Smooth muscle cell of the brain vasculature (primary cell): ENCODE results near the gene RIPOR1.
A peak's percentile ranks its signal among the peaks of the same experiment; 100 is the strongest.
"Not testable (repeated sequence)": the region's sequence is repeated elsewhere in the genome, so short reads cannot be mapped to it uniquely, and the experiment has no call there.

ENCODE experiments used
- DNase-seq: peaks from one replicate; pipeline ENCODE4 v3.0.0-alpha.2; 2012; ENCODE audit warnings: low read depth, low spot score

Gene RIPOR1

GRCh38 chr16:67528222-67528869, at the start of gene RIPOR1:
TSS of gene RIPOR1 (plus strand) at chr16:67528829. CDS start at chr16:67538447, 9,618 bp downstream.
- no peak for DNase-seq

- peak; percentile 96 for DNase-seq
Observed at GRCh38 chr16:67480833-67481560, 47.6 kb upstream of the RIPOR1 start, which contains the start of gene ATP6V0D1. TSS of gene ATP6V0D1 (minus strand) at chr16:67481157. CDS start at chr16:67481086, 71 bp downstream.

- DNase-seq: no peak
Observed at GRCh38 chr16:67481561-67482232, 46.9 kb upstream of the RIPOR1 start.

GRCh38 chr16:67482233-67482924, 46.2 kb upstream of the RIPOR1 start:
- DNase-seq: no peak

GRCh38 chr16:67483150-67483549, 45.5 kb upstream of the RIPOR1 start, which contains the start of gene AGRP:
TSS of gene AGRP (minus strand) at chr16:67483547. CDS start at chr16:67483398, 149 bp downstream.
- DNase-seq: no peak

- DNase-seq: no peak
Observed at GRCh38 chr16:67483731-67484525, 44.7 kb upstream of the RIPOR1 start.

- no peak for DNase-seq
Observed at GRCh38 chr16:67486805-67487204, 41.8 kb upstream of the RIPOR1 start.

- not testable (repeated sequence) for DNase-seq
Observed at GRCh38 chr16:67487561-67487960, 41.1 kb upstream of the RIPOR1 start.

- no peak for DNase-seq
Observed at GRCh38 chr16:67489401-67490083, 39.1 kb upstream of the RIPOR1 start.

- no peak for DNase-seq
Observed at GRCh38 chr16:67490335-67491096, 38.1 kb upstream of the RIPOR1 start.

GRCh38 chr16:67499106-67499505, 29.5 kb upstream of the RIPOR1 start:
- DNase-seq: no peak

GRCh38 chr16:67504031-67505021, 24.3 kb upstream of the RIPOR1 start:
- DNase-seq: no peak

- DNase-seq: no peak
Observed at GRCh38 chr16:67506468-67506867, 22.2 kb upstream of the RIPOR1 start.

GRCh38 chr16:67509016-67509415, 19.6 kb upstream of the RIPOR1 start:
- no peak for DNase-seq

GRCh38 chr16:67513892-67514291, 14.7 kb upstream of the RIPOR1 start:
- DNase-seq: not testable (repeated sequence)

GRCh38 chr16:67514382-67514828, 14.2 kb upstream of the RIPOR1 start:
- DNase-seq: no peak

GRCh38 chr16:67516296-67517154, 12.1 kb upstream of the RIPOR1 start:
- DNase-seq: no peak

GRCh38 chr16:67517155-67517445, 11.5 kb upstream of the RIPOR1 start:
- DNase-seq: no peak
